Measurements from ENCODE around the gene MSI2.
"Not testable (repeated sequence)": the region's sequence is repeated elsewhere in the genome, so short reads cannot be mapped to it uniquely, and the experiment has no call there.

The MSI2 gene

DNA sequence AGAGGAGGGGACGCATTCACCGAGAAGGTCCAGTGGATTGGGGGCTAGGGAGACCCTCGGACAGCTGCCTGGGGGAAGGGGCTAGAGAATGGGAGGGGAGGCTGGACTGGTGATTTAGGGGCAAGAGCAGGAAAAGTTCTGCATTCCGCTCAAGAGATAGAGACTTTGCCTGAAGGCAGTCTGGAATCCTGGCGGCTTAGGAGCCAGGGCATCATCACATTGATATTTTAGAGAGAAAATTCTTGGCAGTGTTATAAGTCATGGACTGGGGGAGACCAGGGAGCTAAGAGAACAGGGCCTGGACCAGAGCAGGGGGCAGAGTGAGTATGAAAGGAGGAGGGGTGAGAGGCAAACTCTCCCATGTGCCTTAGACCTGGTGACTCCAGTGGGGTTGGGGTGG lies 35.8 kb downstream of the MSI2 start:
- no peak for DNase-seq (ENCODE audit: low spot score)

DNA sequence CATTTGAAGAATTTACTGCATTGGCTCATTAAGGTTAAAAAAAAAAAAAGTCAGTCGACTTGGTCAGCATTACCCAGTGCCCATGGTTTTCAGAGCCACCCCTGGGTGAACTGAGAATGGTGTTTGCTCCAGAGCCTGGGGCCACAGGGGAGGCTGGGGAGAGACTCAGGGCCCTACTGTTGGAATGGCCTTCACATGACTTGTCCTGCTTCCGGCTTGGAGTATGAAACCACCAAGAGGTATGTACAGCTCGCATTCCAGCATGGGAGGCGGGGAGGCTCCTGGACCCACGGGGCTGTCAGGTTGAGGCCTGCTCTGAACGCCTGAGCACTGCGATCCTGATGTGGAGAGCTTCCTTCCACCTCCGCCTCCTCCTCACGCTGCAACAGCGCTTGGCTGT lies 36.8 kb downstream of the MSI2 start:
- peak; percentile 92 for DNase-seq (ENCODE audit: low spot score)

DNA sequence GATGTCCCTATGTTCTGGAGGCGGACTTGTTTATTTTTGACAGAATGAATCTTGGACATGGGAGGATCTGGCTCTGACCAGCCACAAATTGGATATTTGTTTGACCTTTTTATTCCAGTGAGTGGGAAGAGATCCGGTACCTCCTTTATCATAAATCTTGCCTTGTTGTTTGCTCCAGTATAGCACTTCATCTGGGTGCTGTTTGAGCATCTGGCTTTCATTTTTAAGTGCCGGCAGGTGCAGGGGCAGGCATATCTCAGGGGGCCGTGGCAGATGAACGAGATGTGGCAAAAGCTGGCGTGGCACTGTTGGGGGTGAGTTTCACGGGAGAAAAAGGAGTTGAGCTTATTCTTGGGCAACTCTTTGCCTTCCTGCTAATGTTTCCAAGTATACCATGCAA lies 37.8 kb downstream of the MSI2 start:
- no peak for DNase-seq (ENCODE audit: low spot score)

DNA sequence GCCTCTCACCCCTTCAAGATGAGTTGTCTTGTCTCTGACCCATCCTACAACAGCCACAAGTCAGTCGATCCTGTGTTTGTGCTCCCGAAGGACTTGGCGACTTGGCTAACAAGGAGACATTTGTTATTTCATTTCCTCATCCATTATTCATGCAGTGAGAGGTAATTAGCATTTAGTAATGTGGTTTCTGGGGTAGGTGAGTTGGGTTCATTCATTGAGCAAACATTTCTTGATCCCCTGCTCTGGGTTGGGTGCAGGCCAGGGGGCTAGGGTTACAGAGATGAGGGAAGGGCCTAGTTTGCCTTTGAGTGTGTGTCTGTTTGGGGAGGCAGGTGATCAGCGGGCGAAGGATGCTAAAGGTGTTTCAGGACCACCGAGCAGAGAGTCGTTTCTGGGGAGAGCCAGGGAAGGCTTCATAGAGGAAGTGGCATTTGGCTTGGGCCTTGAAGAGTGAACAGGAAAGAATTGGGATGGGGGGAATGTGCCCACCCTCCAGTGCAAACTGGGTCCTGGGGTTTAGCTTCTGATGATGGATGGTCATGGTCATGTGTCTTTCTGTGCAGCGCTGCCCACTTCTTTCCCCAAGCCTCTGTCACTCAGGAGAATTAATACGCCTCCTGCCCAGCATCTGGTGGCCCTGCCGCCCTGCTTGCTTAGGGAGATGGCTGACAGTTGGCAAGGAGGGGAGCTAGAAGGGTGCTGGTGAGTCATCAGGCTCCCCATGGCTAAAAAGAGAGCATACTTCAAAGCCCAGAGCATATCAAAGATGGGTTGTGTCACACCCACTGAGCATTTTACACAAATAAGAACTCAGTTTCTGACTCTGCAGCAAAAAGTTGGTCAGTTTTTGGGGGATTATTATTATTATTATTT lies 38.5 kb downstream of the MSI2 start:
- DNase-seq (ENCODE audit: low spot score): peak; percentile 60

DNA sequence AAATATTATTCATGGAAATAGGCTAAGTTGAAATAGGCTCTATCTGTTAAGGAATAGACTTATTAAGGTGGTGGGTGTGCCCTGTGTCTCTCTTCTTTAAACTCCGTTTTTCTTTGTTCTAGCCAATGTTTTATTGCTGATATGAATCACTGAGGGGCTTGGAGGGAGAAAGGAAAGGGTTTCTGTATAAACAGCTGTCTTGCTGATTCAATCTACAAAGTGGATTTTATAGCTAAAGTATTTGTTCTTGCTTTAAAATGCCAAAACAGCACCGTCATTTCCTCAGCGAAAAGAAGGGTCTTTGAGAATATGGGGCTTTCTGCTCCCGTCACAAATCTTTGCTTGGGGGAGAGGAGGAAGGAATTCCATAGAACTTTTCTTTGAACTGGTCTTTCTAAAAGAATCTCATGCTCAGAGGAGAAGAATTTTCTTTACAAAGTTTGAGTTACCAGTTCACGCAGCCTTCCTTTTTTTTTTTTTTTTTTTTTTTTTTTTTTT lies 39.3 kb downstream of the MSI2 start:
- DNase-seq (ENCODE audit: low spot score): no peak

DNA sequence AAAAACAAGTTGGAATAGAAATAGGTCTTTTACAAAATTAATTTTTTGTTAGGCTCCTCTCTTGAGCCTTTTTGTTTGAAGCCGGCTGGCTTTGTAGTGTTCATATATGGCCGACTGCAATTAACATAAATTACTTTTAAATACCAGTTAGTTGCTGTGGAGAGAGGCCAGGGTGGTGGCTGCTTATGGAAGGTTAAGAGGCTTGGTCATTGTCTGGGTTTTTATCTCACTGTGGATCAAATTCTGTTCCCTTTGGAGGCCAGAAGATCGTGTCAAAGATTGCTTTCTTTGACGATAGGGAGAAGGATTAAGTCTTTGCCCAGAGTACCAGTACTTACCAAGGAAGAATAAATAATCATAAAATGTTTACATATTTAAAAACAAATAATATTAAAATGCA lies 39.9 kb downstream of the MSI2 start:
- no peak for DNase-seq (ENCODE audit: low spot score)

DNA sequence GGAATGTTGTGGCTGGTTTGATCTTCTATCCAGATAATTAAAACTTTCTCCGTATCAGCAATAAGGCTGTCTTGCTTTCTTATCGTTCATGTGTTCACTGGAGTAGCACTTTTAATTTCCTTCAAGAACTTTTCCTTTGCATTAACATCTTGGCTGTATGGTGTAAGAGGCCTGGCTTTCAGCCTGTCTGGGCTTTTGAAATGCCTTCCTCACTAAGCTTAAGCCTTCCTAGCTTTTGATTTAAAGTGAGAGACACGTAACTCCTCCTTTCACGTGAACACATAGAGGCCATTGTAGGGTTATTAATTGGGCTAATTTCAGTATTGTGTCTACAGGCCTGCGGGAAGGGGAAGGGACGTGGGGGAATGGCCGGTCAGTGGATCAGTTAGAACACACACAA lies 42.9 kb downstream of the MSI2 start:
- DNase-seq (ENCODE audit: low spot score): no peak

DNA sequence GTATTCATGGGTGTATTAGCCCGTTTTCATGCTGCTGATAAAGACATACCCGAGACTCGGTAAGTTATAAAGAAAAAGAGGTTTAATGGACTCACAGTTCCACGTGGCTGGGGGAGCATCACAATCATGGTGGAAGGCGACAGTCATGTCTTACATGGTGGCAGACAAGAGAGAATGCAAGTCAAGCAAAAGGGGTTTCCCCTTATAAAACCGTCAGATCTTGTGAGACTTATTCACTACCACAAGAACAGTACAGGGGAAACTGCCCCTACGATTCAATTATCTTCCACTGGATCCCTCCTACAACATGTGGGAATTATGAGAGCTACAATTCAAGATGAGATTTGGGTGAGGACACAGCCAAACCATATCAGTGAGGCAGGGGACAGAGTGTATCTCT lies 44.3 kb downstream of the MSI2 start:
- DNase-seq (ENCODE audit: low spot score): not testable (repeated sequence)

DNA sequence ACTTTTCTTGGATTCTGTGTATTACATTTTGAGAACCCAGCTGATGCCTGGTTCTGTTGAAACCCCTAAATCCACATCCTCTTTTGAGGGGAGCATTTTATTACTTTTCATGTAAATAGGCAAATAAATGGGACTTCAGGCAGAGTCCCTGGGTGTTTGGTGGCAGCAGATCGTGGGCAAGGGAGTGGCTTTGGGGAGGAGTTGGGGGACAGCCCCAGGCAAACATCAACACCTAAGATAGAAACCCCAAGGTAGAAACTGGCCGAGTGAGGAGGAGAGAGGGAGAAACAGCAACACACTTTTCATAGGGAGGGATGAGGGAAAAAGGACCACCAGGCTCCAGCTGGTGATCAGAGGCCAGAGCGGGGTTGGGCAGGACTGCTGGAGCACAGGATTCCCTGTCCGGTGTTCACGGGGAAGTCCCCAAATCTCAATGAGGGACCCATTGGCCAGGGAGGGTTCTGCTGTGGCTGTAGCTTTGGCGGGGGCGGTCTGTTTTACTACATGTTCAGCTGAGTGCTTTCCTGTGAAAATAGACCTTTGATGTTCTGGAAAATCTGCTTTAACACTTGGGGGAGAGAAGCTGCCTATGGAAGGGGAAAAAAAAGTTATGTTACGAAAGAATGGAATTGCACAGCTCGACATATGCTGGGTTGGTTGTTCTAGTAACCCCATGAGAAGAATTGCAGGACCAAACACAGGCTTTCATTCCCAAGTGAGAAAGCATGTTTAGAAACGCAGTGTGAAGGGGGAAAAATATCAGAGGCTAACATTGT lies 46.6 kb downstream of the MSI2 start:
- DNase-seq (ENCODE audit: low spot score): no peak

DNA sequence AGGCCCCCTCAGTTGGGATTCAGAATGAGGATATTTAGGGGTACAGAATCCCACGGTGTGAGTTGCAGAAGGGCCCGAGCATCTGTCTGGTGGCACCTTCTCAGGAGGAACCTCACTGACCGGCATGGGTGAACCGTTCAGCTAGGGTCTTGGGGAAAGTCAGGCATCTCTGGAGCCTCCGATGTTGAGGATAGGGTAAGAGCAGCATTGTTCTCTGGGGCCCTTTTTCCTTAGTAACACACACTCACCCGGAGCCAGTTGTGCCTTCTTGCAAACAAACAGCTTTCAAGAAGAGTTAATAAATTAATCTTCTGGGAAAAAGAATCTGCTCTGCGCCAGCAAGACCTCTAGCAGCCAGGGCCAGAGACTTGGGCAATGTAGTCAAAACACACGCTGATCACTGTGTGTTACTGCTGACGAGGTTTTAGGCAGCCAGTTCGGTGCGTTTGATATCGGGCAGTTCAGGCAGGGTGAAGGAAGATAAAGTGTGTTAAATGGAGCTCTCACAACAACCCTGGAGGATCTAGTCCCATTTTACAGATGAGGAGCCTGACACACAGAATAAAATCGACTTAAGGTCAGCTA lies 48.9 kb downstream of the MSI2 start:
- no peak for DNase-seq (ENCODE audit: low spot score)

DNA sequence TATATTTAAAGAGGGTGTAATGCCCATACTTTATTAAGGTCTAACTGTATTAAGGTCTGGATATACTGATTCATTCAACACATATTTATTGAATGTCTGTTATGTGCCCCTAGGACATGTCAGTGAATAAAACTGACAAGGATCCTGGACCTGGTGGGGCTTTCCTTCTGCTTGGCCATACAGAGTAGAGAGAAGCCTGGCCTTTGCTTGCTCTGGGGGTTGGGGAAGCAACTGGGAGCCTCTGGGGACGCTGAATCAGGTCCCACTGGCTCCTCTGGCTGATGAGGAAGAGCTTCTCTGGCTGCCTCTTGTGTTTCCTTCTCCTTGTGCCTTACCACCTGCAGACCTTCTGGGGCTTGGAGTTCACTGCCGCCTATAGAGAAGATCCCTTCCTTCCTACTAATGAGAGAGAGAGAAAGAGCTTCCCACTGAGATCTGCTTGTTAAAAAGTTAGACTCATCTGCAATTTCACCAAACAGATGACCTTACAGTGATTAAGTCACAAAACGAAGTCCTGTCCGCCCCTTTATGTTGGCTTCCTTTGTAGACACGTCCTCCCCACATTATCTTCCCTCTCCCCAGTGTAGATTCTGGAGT lies 49.7 kb downstream of the MSI2 start:
- DNase-seq (ENCODE audit: low spot score): no peak

DNA sequence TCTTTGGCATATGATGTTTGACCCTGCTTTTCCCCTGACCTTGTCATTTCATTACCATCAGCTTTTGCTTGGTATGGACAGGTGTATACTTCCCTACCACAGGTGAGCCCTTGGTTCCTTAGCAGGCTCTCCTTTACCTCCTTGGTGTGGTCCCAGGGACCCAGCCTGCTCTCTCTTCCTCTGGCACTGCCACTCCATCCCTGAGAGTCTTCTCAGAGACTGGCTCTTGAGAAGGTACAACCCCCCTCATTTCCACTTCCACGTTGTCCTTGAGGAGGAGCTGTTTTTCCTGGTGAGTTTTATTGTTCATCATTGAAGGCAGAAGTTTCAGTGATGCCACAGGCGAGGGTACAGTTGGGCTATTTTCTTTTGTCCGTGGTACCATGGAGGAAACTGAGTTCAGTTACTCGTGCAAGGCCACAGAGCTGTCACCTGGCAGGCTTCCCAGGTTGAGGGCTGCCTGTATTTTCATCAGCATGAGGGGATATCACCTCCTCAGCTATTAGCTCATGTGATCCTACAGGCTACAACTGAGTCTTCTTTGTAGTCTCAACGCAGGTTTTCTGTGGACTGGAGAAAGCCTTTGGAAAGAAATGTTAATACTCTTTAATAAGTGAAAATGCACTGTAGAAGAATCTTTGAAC lies 52.3 kb downstream of the MSI2 start:
- DNase-seq (ENCODE audit: low spot score): no peak

DNA sequence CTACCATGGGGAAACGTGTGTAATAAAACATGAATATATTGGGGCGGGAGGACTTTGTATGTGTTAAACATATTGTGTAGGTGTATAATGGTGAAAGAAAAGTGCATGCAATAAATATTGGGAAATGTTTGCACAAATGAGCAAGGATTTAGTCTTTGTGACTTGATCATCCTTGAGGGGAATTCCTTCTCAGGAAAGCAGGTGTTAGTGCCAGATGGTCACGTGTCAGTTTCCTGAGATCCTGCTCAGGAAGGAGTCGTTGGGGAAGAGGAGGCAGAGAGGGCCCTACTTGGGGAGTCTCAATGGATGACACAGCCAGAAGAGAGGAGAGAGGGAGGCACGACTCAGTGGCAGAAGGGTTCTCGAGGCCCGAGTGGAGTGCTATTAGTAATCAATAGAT lies 53.2 kb downstream of the MSI2 start:
- DNase-seq (ENCODE audit: low spot score): no peak

DNA sequence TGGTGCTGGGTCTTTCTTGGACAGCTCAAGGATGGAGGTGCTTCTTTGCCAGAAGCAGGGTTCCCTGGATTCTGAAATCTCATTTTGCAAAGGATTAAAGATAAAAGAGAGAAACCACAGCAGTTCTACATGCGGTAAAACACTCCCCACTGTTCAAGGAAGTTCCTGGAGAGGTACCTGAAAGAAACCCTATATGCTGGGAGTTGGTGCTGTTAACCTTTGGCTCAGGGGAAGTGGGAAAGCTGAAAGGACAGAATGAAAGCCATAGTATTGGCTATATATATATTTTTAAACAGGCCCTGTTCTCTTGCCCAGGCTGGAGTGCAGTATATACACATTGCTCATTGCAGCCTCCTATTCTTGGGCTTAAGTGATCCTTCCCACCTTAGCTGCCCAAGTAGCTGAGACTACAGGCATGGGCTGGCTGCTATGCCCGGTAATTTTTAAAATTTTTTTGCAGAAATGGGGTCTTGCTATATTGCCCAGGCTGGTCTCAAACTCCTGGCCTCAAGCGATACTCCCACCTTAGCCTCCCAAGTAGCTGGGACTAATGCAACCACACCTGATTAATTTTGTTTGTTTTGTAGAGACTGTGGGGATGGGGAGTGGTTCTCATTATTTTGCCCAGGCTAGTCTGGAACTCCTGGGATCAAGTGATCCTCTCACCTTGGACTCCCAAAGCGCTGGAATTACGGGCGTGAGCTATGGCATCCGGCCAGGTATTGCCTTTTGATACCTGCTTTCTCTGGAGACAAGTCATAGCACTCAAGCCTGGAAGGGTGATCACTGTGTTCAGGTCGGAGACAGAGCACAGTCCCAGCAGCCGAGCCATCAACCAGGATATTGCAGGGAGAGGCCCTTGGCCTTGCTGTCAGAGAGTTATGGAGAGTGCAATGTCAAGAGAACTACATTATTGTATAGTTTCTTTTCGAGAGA lies 55.2 kb downstream of the MSI2 start:
- DNase-seq (ENCODE audit: low spot score): no peak

DNA sequence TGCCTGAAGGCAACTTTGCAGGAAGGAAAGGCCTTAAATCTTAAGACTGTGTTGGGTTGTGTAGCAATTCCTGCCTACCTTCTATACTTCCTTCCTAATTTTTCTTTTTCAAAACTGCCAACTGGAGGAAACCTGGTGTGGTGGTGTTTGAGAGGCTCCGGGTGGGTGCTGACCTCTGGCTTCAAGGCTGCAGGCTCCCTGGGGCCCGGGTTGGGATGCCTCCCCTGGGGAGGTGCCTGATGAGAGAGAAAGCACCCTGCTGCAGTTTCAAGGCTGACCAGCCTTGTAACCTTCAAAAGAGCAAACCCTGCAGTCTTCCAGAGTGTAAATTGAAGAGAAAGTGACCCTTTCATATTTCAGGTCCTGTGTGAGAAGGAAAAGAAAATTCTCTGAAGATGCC lies 55.9 kb downstream of the MSI2 start:
- no peak for DNase-seq (ENCODE audit: low spot score)

DNA sequence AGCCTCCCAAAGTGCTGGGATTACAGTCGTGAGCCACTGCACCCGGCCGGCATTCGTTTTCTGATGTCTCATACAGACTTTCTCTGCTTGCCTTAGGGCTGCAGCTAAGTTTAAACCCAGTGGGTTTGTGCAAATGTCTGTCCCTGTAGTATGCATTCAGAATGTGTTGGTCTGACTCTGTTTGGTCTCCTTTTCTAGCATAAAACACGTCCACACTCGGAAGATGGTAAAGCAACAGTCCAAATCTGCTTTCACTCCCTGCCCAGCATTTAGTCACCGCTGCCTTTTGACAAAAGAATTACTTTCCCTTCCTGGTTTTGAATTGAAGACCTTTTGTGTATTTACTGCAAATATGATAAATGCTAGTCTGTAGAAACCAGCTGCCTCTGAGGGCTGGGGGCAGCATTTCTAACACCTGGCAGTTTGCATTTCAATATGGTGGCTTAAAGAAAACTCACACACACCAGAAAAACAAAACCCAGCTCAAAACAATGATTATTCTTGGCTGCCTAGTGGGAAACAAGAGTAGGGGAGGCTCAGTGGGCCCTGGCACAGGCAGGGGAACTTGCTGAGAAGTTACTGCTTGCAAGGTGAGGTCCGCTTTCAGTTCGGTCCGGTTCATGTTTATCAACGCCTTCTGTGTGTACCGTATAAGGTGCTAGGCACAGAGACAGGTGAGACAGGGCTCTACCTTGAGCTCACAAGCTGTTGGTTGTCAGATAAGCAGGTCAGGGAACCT lies 56.9 kb downstream of the MSI2 start:
- no peak for DNase-seq (ENCODE audit: low spot score)

DNA sequence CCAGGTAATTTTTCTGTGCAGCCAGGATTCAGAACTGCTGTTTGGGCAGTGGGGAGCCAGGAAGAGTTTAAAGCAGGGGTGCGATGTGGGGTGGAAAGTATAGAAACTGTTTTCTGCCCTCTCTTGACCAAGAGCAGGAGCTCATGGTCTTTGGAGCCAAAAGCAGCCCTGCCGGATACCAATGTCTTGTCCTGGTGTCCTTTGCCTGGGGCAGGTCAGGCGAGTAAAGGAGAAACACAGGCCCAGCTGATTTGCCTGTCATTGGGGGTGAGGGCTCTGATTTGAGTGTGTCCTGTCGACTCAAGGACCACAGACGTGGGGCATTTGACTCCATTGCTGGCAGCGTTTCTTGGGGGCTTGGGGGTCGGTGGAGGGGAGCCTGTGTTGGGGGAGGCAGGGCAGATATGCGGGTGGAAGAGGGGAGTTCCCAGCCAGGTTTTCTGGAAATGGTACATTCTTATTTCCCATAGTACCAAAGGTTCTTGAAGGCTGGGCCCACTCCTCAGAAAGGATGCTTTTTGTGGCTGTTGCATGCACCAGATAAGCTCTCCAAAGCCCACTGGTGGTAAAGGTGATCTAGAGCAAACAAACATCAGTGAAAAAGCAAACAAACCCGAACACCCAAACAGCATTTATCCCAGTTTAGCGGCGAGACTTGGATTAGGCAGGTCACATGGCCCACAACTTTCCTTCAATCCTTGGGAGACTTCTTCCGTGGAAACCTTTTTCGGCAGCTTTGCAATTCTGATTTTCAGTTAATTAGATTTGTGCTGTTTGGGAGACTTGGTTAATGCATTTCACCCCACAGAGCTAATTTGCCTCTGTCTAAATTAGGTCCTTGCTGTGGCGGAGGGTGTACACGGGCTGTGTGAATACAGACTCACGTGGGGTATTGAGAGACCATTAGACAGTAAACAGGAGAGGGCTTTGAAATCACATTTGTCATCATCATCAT lies 59.0 kb downstream of the MSI2 start:
- DNase-seq (ENCODE audit: low spot score): no peak

DNA sequence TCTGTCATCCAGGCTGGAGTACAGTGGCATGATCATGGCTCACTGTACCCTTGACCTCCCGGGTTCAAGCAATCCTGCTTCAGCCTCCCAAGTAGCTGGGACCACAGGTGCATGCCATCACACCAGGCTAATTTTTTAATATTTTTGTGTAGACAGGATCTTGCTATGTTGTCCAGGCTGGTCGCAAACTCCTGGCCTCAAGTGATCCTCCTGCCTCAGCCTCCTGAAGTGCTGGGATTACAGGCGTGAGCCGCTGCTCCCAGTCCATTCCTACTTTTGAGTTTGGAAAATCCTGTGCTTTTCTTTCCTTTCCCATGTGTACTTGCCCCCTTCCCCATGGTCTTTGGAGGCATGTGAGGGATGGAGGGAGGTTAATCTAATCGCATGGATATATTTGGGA lies 60.0 kb downstream of the MSI2 start:
- DNase-seq (ENCODE audit: low spot score): no peak

DNA sequence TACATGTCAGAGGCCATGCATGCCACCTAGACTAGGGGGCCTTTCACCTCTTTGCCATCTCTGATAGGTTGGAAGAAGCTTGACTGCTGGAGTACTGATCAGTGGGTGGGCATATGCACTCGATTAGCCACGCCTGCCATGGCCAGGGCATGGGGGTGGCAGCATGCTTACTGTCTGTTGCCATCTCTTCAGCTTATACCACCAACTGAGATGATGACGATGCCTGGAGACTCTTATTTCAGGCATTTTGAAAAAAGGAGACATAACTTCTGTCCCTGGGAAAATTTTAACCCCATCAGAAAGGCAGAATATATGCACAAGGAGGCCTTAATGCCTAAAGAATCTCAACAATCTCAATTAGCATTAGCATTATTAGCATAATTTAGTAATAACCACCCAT lies 60.8 kb downstream of the MSI2 start:
- DNase-seq (ENCODE audit: low spot score): no peak
